ENCODE results near the gene TFPI. TPM values are rescaled to one million over a fixed set of nuclear protein-coding genes. Genes with fewer than 3 reads are reported as not detected.

TFPI gene
- total and polyA plus RNA-seq, 2 donors (not counting 1 experiment from before 2014, with no cell fraction given), result not detected

DNA sequence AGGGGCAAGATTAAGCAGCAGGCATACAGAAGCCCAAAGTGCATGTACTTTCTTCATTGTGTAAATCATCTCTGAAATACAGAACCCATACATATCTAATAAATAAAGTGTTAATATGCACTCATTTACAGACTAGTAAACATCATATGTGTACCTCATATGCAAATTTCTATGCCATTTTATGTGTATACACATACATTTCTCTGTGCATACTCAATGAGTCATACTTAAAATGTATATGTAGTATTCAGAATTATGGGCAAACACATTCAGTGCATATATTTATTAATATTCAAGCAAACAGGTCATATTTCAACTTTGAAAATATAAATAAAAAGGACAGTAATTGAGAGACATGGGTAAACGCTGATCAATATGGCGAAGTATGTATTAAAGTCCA lies 50.5 kb downstream of the TFPI start:
- no peak overlapping the region for H3K27ac ChIP-seq (ENCODE audit: low read length in 2 of 2)
- H4K20me1 ChIP-seq (ENCODE audit: control insufficient read depth, insufficient read depth, low read length, poor library complexity, severe bottlenecking), result no peaks in the 10 kb centered on the region
- Mint-ChIP-seq H3K27ac (no peak overlapping the region), H3K4me3 (no peak overlapping the region), H3K9me3 (ENCODE audit: insufficient read depth) (no peaks in the 10 kb centered on the region), H3K27me3 (no peaks in the 10 kb centered on the region), H3K4me1 (no peaks in the 10 kb centered on the region)
- H3K4me2 ChIP-seq (replicated peaks; ENCODE audit: low read depth, low read length, poor library complexity, severe bottlenecking), result no peak overlapping the region
- TF ChIP-seq, protein P1, sequence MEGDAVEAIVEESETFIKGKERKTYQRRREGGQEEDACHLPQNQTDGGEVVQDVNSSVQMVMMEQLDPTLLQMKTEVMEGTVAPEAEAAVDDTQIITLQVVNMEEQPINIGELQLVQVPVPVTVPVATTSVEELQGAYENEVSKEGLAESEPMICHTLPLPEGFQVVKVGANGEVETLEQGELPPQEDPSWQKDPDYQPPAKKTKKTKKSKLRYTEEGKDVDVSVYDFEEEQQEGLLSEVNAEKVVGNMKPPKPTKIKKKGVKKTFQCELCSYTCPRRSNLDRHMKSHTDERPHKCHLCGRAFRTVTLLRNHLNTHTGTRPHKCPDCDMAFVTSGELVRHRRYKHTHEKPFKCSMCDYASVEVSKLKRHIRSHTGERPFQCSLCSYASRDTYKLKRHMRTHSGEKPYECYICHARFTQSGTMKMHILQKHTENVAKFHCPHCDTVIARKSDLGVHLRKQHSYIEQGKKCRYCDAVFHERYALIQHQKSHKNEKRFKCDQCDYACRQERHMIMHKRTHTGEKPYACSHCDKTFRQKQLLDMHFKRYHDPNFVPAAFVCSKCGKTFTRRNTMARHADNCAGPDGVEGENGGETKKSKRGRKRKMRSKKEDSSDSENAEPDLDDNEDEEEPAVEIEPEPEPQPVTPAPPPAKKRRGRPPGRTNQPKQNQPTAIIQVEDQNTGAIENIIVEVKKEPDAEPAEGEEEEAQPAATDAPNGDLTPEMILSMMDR (IDR thresholded peaks at IDR 0.05), result no peak
- no peak for TF ChIP-seq EZH2 (IDR thresholded peaks at IDR 0.05; ENCODE audit: borderline replicate concordance, insufficient read depth, low read depth, low read length, poor library complexity, severe bottlenecking)
- ChIA-PET CTCF (no interaction called here), POLR2A (no interaction called here)
- no peaks in the 10 kb centered on the region for H3K36me3 ChIP-seq (replicated peaks in 1 of 2; ENCODE audit: control extremely low read depth in 1 of 2, control insufficient read depth in 1 of 2, extremely low read depth in 1 of 2, insufficient read depth in 2 of 2, low read length in 1 of 2)
- no peaks in the 10 kb centered on the region for H3K9me3 ChIP-seq (ENCODE audit: control extremely low read depth in 1 of 3, control insufficient read depth in 2 of 3, insufficient read depth in 1 of 3, low read length in 2 of 3)
- no peaks in the 10 kb centered on the region for H3K27me3 ChIP-seq (replicated peaks in 1 of 4; ENCODE audit: control extremely low read depth in 1 of 4, control insufficient read depth in 3 of 4, insufficient read depth in 4 of 4, low read length in 3 of 4)
- no peak for ATAC-seq (ENCODE audit: low read depth)
- H2AFZ ChIP-seq (ENCODE audit: insufficient read depth, low read depth, low read length, poor library complexity, severe bottlenecking), result no peak overlapping the region
- H3K79me2 ChIP-seq (ENCODE audit: control insufficient read depth, insufficient read depth, low read length), result no peaks in the 10 kb centered on the region
- WGBS (ENCODE audit: insufficient coverage), result no CpG with 5 or more reads among the region's 2 CpGs
- H3K9ac ChIP-seq (ENCODE audit: low read length), result no peak overlapping the region
- H3K4me3 ChIP-seq (ENCODE audit: control extremely low read depth in 1 of 5, extremely low read depth in 1 of 5, insufficient read depth in 1 of 5, low read depth in 2 of 5, low read length in 4 of 5), result no peak overlapping the region
- H3K4me1 ChIP-seq (ENCODE audit: control insufficient read depth in 2 of 2, insufficient read depth in 2 of 2, low read length in 2 of 2), result no peaks in the 10 kb centered on the region
- DNase-seq, result no peak
- intact Hi-C loops (cut with micrococcal nuclease), result loop anchor here (5.0 kb wide), 1 partner anchor 1909 kb away; no protein-coding TSS in a partner anchor

DNA sequence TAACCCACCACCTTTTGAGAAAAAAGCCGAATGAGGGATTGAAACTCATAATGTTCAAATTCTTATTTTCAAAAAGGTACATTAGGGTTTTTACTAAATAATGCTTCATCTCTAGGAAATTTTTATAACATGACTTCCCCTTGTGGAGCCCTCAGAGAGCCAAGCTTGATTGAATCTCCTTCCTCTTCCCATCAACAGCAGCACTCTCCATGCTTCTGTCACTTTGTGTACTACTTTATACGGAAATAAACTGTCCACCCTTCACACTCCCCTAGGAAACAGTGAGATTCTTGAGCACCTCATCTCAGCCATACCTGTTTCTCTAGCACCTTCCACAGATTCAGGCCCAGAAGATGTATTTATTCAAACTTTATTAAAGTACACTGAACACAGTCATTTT lies 51.8 kb downstream of the TFPI start:
- Mint-ChIP-seq H3K27ac (no peak overlapping the region), H3K4me3 (no peak overlapping the region), H3K27me3 (no peaks in the 10 kb centered on the region), H3K9me3 (ENCODE audit: insufficient read depth) (no peaks in the 10 kb centered on the region), H3K4me1 (no peaks in the 10 kb centered on the region)
- Histone ChIP-seq H3K27me3 (replicated peaks in 1 of 4; ENCODE audit: control extremely low read depth in 1 of 4, control insufficient read depth in 3 of 4, insufficient read depth in 4 of 4, low read length in 3 of 4) (no peaks in the 10 kb centered on the region), H3K9ac (ENCODE audit: low read length) (no peak overlapping the region), H3K9me3 (ENCODE audit: control extremely low read depth in 1 of 3, control insufficient read depth in 2 of 3, insufficient read depth in 1 of 3, low read length in 2 of 3) (no peaks in the 10 kb centered on the region), H3K4me2 (replicated peaks; ENCODE audit: low read depth, low read length, poor library complexity, severe bottlenecking) (no peak overlapping the region), H3K27ac (ENCODE audit: low read length in 2 of 2) (no peak overlapping the region), H4K20me1 (ENCODE audit: control insufficient read depth, insufficient read depth, low read length, poor library complexity, severe bottlenecking) (no peaks in the 10 kb centered on the region), H3K36me3 (replicated peaks in 1 of 2; ENCODE audit: control extremely low read depth in 1 of 2, control insufficient read depth in 1 of 2, extremely low read depth in 1 of 2, insufficient read depth in 2 of 2, low read length in 1 of 2) (no peaks in the 10 kb centered on the region), H2AFZ (ENCODE audit: insufficient read depth, low read depth, low read length, poor library complexity, severe bottlenecking) (no peak overlapping the region), H3K79me2 (ENCODE audit: control insufficient read depth, insufficient read depth, low read length) (no peaks in the 10 kb centered on the region), H3K4me1 (ENCODE audit: control insufficient read depth in 2 of 2, insufficient read depth in 2 of 2, low read length in 2 of 2) (no peaks in the 10 kb centered on the region), H3K4me3 (ENCODE audit: control extremely low read depth in 1 of 5, extremely low read depth in 1 of 5, insufficient read depth in 1 of 5, low read depth in 2 of 5, low read length in 4 of 5) (no peak overlapping the region)
- 30% methylated on average over 1 of the region's 2 CpGs for WGBS (ENCODE audit: insufficient coverage)
- ChIA-PET POLR2A (no interaction called here), CTCF (no interaction called here)
- DNase-seq (no peak), ATAC-seq (ENCODE audit: low read depth) (no peak)
- intact Hi-C loops (cut with micrococcal nuclease), result loop anchor here (5.0 kb wide), 1 partner anchor 1910 kb away; no protein-coding TSS in a partner anchor
- TF ChIP-seq, protein P1 (IDR thresholded peaks at IDR 0.05), result no peak
- TF ChIP-seq EZH2 (IDR thresholded peaks at IDR 0.05; ENCODE audit: borderline replicate concordance, insufficient read depth, low read depth, low read length, poor library complexity, severe bottlenecking), result no peak
